GM23338 (cell line): ENCODE measurements around the gene ETV5. TPM values are rescaled to one million over a fixed set of nuclear protein-coding genes. Genes with fewer than 3 reads are reported as not detected.

ENCODE experiments used
- ATAC-seq: fragments of 200-7000 bp; cut with Tn5 transposase; 3 replicates; pipeline ENCODE4 v1.9.1; 2020
- DNase-seq: peaks from one replicate; pipeline ENCODE4 v3.0.0-alpha.2; 2015; ENCODE audit warnings: low spot score
- H2AFZ ChIP-seq: fragments of 200-600 bp; sonication (generic); 2 replicates; pipeline ENCODE4 v1.8.0; 2016; ENCODE audit warnings: antibody characterized with exemption, mild to moderate bottlenecking, moderate library complexity
- H3F3A ChIP-seq: fragments of 200-600 bp; sonication (generic); replicated peaks from 2 replicates; pipeline ENCODE4 v1.8.0; 2017; ENCODE audit warnings: antibody characterized with exemption, mixed run types, low read depth
- H3K27ac ChIP-seq: fragments of 200-600 bp; sonication (generic); 2 replicates; pipeline ENCODE4 v1.6.1; 2016; ENCODE audit warnings: low read depth
- H3K27me3 ChIP-seq: fragments of 200-600 bp; sonication (generic); 2 replicates; pipeline ENCODE4 v1.8.0; 2016; ENCODE audit warnings: mild to moderate bottlenecking, mixed run types, moderate library complexity; ENCODE audit not compliant: insufficient read depth
- H3K36me3 ChIP-seq: fragments of 200-600 bp; sonication (generic); 2 replicates; pipeline ENCODE4 v1.8.0; 2016; ENCODE audit warnings: mild to moderate bottlenecking; ENCODE audit not compliant: insufficient read depth
- H3K4me1 ChIP-seq: fragments of 200-600 bp; sonication (generic); 2 replicates; pipeline ENCODE4 v1.8.0; 2016; ENCODE audit warnings: mild to moderate bottlenecking, moderate library complexity; ENCODE audit not compliant: insufficient read depth
- H3K4me2 ChIP-seq: fragments of 200-600 bp; sonication (generic); 2 replicates; pipeline ENCODE4 v1.7.1; 2017; ENCODE audit warnings: mixed run types
- H3K4me3 ChIP-seq: fragments of 200-600 bp; sonication (generic); 2 replicates; pipeline ENCODE4 v1.6.1; 2016; ENCODE audit warnings: mixed run types
- H3K79me2 ChIP-seq: fragments of 200-600 bp; sonication (generic); replicated peaks from 2 replicates; pipeline ENCODE4 v1.8.0; 2017; ENCODE audit warnings: mild to moderate bottlenecking; ENCODE audit not compliant: insufficient read depth
- H3K9me2 ChIP-seq: fragments of 200-600 bp; sonication (generic); 2 replicates; pipeline ENCODE4 v1.8.0; 2017; ENCODE audit not compliant: insufficient read depth
- H4K20me1 ChIP-seq: fragments of 200-600 bp; sonication (generic); replicated peaks from 2 replicates; pipeline ENCODE4 v1.8.0; 2017; ENCODE audit warnings: mild to moderate bottlenecking; ENCODE audit not compliant: insufficient read depth
- H3K27ac Mint-ChIP-seq: 2 replicates; pipeline ENCODE4 v1.8.0; 2020; ENCODE audit warnings: inconsistent platforms, mild to moderate bottlenecking, moderate library complexity, mixed read lengths
- H3K27me3 Mint-ChIP-seq: 3 replicates; pipeline ENCODE4 v1.8.0; 2022; ENCODE audit warnings: low read depth, mild to moderate bottlenecking, moderate library complexity, mixed read lengths, inconsistent platforms; ENCODE audit not compliant: insufficient read depth, poor library complexity
- H3K36me3 Mint-ChIP-seq: 3 replicates; pipeline ENCODE4 v1.8.0; 2021; ENCODE audit warnings: low read depth, mild to moderate bottlenecking, inconsistent platforms, moderate library complexity, mixed read lengths
- H3K4me1 Mint-ChIP-seq: 3 replicates; pipeline ENCODE4 v1.8.0; 2020; ENCODE audit warnings: mild to moderate bottlenecking, inconsistent platforms, mixed read lengths
- H3K4me3 Mint-ChIP-seq: 3 replicates; pipeline ENCODE4 v1.8.0; 2021; ENCODE audit warnings: moderate library complexity, mild to moderate bottlenecking, inconsistent platforms, mixed read lengths
- H3K9me3 Mint-ChIP-seq: 3 replicates; pipeline ENCODE4 v1.8.0; 2020; ENCODE audit warnings: moderate library complexity, mild to moderate bottlenecking, inconsistent platforms, mixed read lengths
- CREB1 ChIP-seq: fragments of 250-450 bp; sonication (Bioruptor Pico); IDR thresholded peaks from 2 replicates; pipeline ENCODE4 v1.5.0; 2020; ENCODE audit warnings: low read depth, mild to moderate bottlenecking, moderate library complexity
- ETS1 ChIP-seq: IDR thresholded peaks from 2 replicates; pipeline ENCODE4 v1.6.1; 2016; ENCODE audit warnings: antibody characterized with exemption
- EZH2 ChIP-seq: fragments of 200-600 bp; sonication (generic); IDR thresholded peaks from one replicate; pipeline ENCODE4 v1.8.0; 2017; ENCODE audit warnings: antibody characterized with exemption, mild to moderate bottlenecking, low read depth; ENCODE audit not compliant: unreplicated experiment
- EZH2phosphoT487 ChIP-seq: fragments of 200-600 bp; sonication (generic); IDR thresholded peaks from one replicate; pipeline ENCODE4 v1.8.1; 2018; ENCODE audit warnings: antibody characterized with exemption; ENCODE audit not compliant: unreplicated experiment
- JUNB ChIP-seq: IDR thresholded peaks from one replicate; pipeline ENCODE4 v1.6.1; 2016; ENCODE audit warnings: antibody characterized with exemption; ENCODE audit not compliant: unreplicated experiment
- POLR2AphosphoS5 ChIP-seq: IDR thresholded peaks from 2 replicates; pipeline ENCODE4 v1.6.1; 2016; ENCODE audit warnings: antibody characterized with exemption, low read depth
- STAT1 ChIP-seq: IDR thresholded peaks from one replicate; pipeline ENCODE4 v1.6.1; 2016; ENCODE audit warnings: antibody characterized with exemption; ENCODE audit not compliant: unreplicated experiment
- ZNF114 ChIP-seq: fragments of 250-450 bp; sonication (Bioruptor Pico); IDR thresholded peaks from 2 replicates; pipeline ENCODE4 v1.5.0; 2020; ENCODE audit warnings: mild to moderate bottlenecking, moderate library complexity
- ZNF462 ChIP-seq: fragments of 250-450 bp; sonication (Bioruptor Pico); IDR thresholded peaks from 2 replicates; pipeline ENCODE4 v1.5.0; 2020; ENCODE audit warnings: mild to moderate bottlenecking, moderate library complexity
- polyA plus RNA-seq: library from polyadenylated mRNA; unstranded; fragments of >200 nt; fragmentation: Nextera tagmentation; extraction: Ambion mirVana; gene quantifications from 2 replicates; pipeline ENCODE4 v1.2.1, GENCODE V29; 2016
- total RNA-seq: library from RNA; depleted of rRNA; stranded (reverse); fragments of >200 nt; shearing (Covaris generic); gene quantifications from 2 replicates; pipeline ENCODE4 v1.2.3, GENCODE V29; 2014

Gene ETV5
- total and polyA plus RNA-seq, 2 experiments from 2014 or later, result 33.5 to 57.1 TPM

- TF ChIP-seq ZNF462, result no peak
- TF ChIP-seq EZH2, result no peak
Measured at GRCh38 chr3:186060222-186060621, 48.7 kb downstream of the ETV5 start (continued).

DNA sequence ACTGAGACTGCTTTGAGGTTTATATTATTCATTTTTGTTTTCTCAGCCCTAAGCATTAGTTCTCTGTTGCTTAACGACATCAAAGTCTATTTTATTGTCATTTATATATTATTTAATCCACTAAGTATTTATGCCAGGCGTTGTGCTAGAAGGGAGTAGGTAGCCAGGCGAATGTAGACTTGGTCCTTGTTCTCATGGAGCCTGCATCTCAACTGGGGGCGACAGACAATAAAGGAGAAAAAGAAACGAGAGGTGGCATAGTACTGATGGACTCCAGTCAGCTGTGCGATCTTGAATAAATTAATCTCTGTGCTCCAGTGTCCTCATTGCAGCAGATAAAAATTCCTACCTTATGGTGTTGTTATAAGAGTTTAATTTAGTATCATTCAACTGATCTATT is 49.7 kb downstream of the ETV5 start:
- peaks cover 2% of the 10 kb centered on the region; the same call in 1 of the 2 replicates for H3K4me1 ChIP-seq
- no peak overlapping the region for H3K4me3 Mint-ChIP-seq
- ATAC-seq (no peak), DNase-seq (no peak)
- no peak overlapping the region for H2AFZ ChIP-seq
- no peaks in the 10 kb centered on the region for H3K27me3 Mint-ChIP-seq
- H3K27ac Mint-ChIP-seq, result 0 out of 2 replicates have a peak overlapping the region, but pooled peaks have one; percentile 51
- H3K79me2 ChIP-seq, result no peaks in the 10 kb centered on the region
- H3K36me3 ChIP-seq, result peaks cover 53% of the 10 kb centered on the region
- H3K36me3 Mint-ChIP-seq, result peaks cover 66% of the 10 kb centered on the region
- H3K27ac ChIP-seq, result no peak overlapping the region
- peaks cover 27% of the 10 kb centered on the region for H3K4me1 Mint-ChIP-seq
- H3K9me2 ChIP-seq, result no peaks in the 10 kb centered on the region
- H3K9me3 Mint-ChIP-seq, result no peaks in the 10 kb centered on the region
- H3K4me2 ChIP-seq, result no peak overlapping the region
- H3K27me3 ChIP-seq, result no peaks in the 10 kb centered on the region
- peaks cover 5% of the 10 kb centered on the region; the same call in 1 of the 2 replicates for H4K20me1 ChIP-seq
- H3F3A ChIP-seq, result no peaks in the 10 kb centered on the region
- H3K4me3 ChIP-seq, result no peak overlapping the region
- TF ChIP-seq STAT1 (no peak), EZH2phosphoT487 (no peak), CREB1 (CRISPR knock-in tag) (no peak), ZNF114 (CRISPR knock-in tag) (no peak), POLR2AphosphoS5 (no peak), ZNF462 (no peak), ETS1 (no peak), JUNB (no peak)
